ENCODE measurements around the gene PRR7. TPM values are rescaled to one million over a fixed set of nuclear protein-coding genes. Genes with fewer than 3 reads are reported as not detected.

The PRR7 gene
- total RNA-seq, 1 donor = 30.7 TPM

GRCh38 chr5:177434437-177434836, 12.2 kb upstream of the PRR7 start:
- no peak for DNase-seq (ENCODE audit: low read depth in 2 of 3, low spot score in 2 of 3)

GRCh38 chr5:177434942-177435738, 11.5 kb upstream of the PRR7 start:
- DNase-seq (ENCODE audit: low read depth in 2 of 3, low spot score in 2 of 3) = no peak

- no peak for DNase-seq (ENCODE audit: low read depth in 2 of 3, low spot score in 2 of 3)
These were observed 10.6 kb upstream of the PRR7 start for GRCh38 chr5:177435847-177436536.

GRCh38 chr5:177437623-177438022, 9.0 kb upstream of the PRR7 start:
- DNase-seq (ENCODE audit: low read depth in 2 of 3, low spot score in 2 of 3) = no peak

GRCh38 chr5:177438468-177438867, 8.1 kb upstream of the PRR7 start:
- no peak for DNase-seq (ENCODE audit: low read depth in 2 of 3, low spot score in 2 of 3)

- no peak for DNase-seq (ENCODE audit: low read depth in 2 of 3, low spot score in 2 of 3)
These were observed 7.0 kb upstream of the PRR7 start for GRCh38 chr5:177439518-177440053.

GRCh38 chr5:177440211-177440989, 6.2 kb upstream of the PRR7 start:
- DNase-seq (ENCODE audit: low read depth in 2 of 3, low spot score in 2 of 3) = no peak

GRCh38 chr5:177440990-177441780, 5.4 kb upstream of the PRR7 start:
- no peak for DNase-seq (ENCODE audit: low read depth in 2 of 3, low spot score in 2 of 3)

GRCh38 chr5:177442066-177442826, 4.4 kb upstream of the PRR7 start:
- no peak for DNase-seq (ENCODE audit: low read depth in 2 of 3, low spot score in 2 of 3)

GRCh38 chr5:177443144-177443983, 3.2 kb upstream of the PRR7 start:
- DNase-seq (ENCODE audit: low read depth in 2 of 3, low spot score in 2 of 3) = no peak

GRCh38 chr5:177444106-177445051, 2.2 kb upstream of the PRR7 start:
- DNase-seq (ENCODE audit: low read depth in 2 of 3, low spot score in 2 of 3) = no peak

GRCh38 chr5:177445052-177445916, 1.3 kb upstream of the PRR7 start:
- no peak for DNase-seq (ENCODE audit: low read depth in 2 of 3, low spot score in 2 of 3)

- no peak for DNase-seq (ENCODE audit: low read depth in 2 of 3, low spot score in 2 of 3)
These were observed 756 bp upstream of the PRR7 start for GRCh38 chr5:177445917-177446199.

GRCh38 chr5:177447066-177447610, 524 bp downstream of the PRR7 start:
- peak in 2 of 3 donors; percentile 69 to 71 for DNase-seq (ENCODE audit: low read depth in 2 of 3, low spot score in 2 of 3)

GRCh38 chr5:177447611-177448243, 1.1 kb downstream of the PRR7 start:
- DNase-seq (ENCODE audit: low read depth in 2 of 3, low spot score in 2 of 3) = peak in 1 of 3 donors; percentile 61

Measured in hematopoietic multipotent progenitor cell (in vitro differentiated cells).